ENCODE measurements around the gene CDC42EP4.
"Not testable (repeated sequence)": the region's sequence is repeated elsewhere in the genome, so short reads cannot be mapped to it uniquely, and the experiment has no call there.

Gene CDC42EP4

GRCh38 chr17:73342541-73343167 is 30.9 kb upstream of the CDC42EP4 start:
- no peak for DNase-seq

- peak; percentile 88 for DNase-seq
Observed at GRCh38 chr17:73342050-73342522, 30.3 kb upstream of the CDC42EP4 start.

GRCh38 chr17:73341350-73342049 is 29.7 kb upstream of the CDC42EP4 start:
- no peak for DNase-seq

GRCh38 chr17:73340093-73340596 is 28.3 kb upstream of the CDC42EP4 start:
- no peak for DNase-seq

- DNase-seq, result no peak
Observed at GRCh38 chr17:73338566-73339197, 26.9 kb upstream of the CDC42EP4 start.

GRCh38 chr17:73338050-73338521 is 26.3 kb upstream of the CDC42EP4 start:
- DNase-seq, result no peak

GRCh38 chr17:73337330-73337710 is 25.5 kb upstream of the CDC42EP4 start:
- no peak for DNase-seq

GRCh38 chr17:73336408-73337329 is 24.9 kb upstream of the CDC42EP4 start:
- peak; percentile 45 for DNase-seq

- no peak for DNase-seq
Observed at GRCh38 chr17:73335591-73336407, 24.0 kb upstream of the CDC42EP4 start.

GRCh38 chr17:73334771-73335513 is 23.1 kb upstream of the CDC42EP4 start:
- DNase-seq, result no peak

- DNase-seq, result not testable (repeated sequence)
Observed at GRCh38 chr17:73333445-73333844, 21.6 kb upstream of the CDC42EP4 start.

GRCh38 chr17:73331060-73331459 is 19.3 kb upstream of the CDC42EP4 start:
- no peak for DNase-seq

- no peak for DNase-seq
Observed at GRCh38 chr17:73327676-73328075, 15.9 kb upstream of the CDC42EP4 start.

GRCh38 chr17:73325527-73325842 is 13.7 kb upstream of the CDC42EP4 start:
- no peak for DNase-seq

GRCh38 chr17:73324711-73325526 is 13.1 kb upstream of the CDC42EP4 start:
- DNase-seq, result no peak

- peak; percentile 51 for DNase-seq
Observed at GRCh38 chr17:73324160-73324475, 12.3 kb upstream of the CDC42EP4 start.

GRCh38 chr17:73323409-73324159 is 11.8 kb upstream of the CDC42EP4 start:
- no peak for DNase-seq

GRCh38 chr17:73320601-73321264 is 8.9 kb upstream of the CDC42EP4 start:
- DNase-seq, result peak; percentile 86

- no peak for DNase-seq
Observed at GRCh38 chr17:73319766-73320165, 8.0 kb upstream of the CDC42EP4 start.

Measured in retina (tissue), 1 donor.